H1 (cell line): ENCODE measurements around the gene CEACAM16. TPM values are rescaled to one million over a fixed set of nuclear protein-coding genes. Genes with fewer than 3 reads are reported as not detected.

Source experiments
- CTCF ChIA-PET: fragments of 300-600 bp; sonication (Branson Sonifier 250); formaldehyde crosslinking; loops from one replicate; lab custom pipeline; 2021; ENCODE audit not compliant: partially characterized antibody; lab: Charles Lee
- POLR2A ChIA-PET: fragments of 300-600 bp; sonication (Branson Sonifier 250); formaldehyde crosslinking; loops from one replicate; lab custom pipeline; 2021; ENCODE audit warnings: inconsistent platforms; ENCODE audit not compliant: partially characterized antibody; lab: Charles Lee
- DNase-seq, 2 experiments: peaks; one replicate each; pipeline versions ENCODE4 v3.0.0 to v3.0.0-alpha.2; 2010 to 2022; ENCODE audit warnings: low spot score in 2 of 2, low read depth in 1 of 2, mixed read lengths in 1 of 2
- FAIRE-seq: peaks from 2 replicates; lab custom pipeline; 2011; peaks lifted over from hg19 to GRCh38; lab: Jason Lieb, UNC
- H2AFZ ChIP-seq: 2 replicates; pipeline ENCODE4 v1.8.1; 2012; ENCODE audit warnings: low read length, inconsistent platforms
- H2AK5ac ChIP-seq: 2 replicates; pipeline ENCODE4 v1.6.1; 2013; ENCODE audit warnings: low read depth, low read length
- H2BK120ac ChIP-seq: replicated peaks from 2 replicates; pipeline ENCODE3; 2013; ENCODE audit warnings: low read depth, low read length, inconsistent platforms
- H2BK12ac ChIP-seq: 2 replicates; pipeline ENCODE4 v1.6.1; 2013; ENCODE audit warnings: low read depth, low read length
- H2BK15ac ChIP-seq: 2 replicates; pipeline ENCODE4 v1.6.1; 2013; ENCODE audit warnings: low read length
- H2BK20ac ChIP-seq: 2 replicates; pipeline ENCODE4 v1.6.1; 2013; ENCODE audit warnings: low read length
- H2BK5ac ChIP-seq: 2 replicates; pipeline ENCODE4 v1.6.1; 2013; ENCODE audit warnings: low read depth, low read length
- H3K14ac ChIP-seq: 2 replicates; pipeline ENCODE4 v1.6.1; 2013; ENCODE audit warnings: inconsistent platforms; ENCODE audit not compliant: insufficient read length
- H3K18ac ChIP-seq: 2 replicates; pipeline ENCODE4 v1.6.1; 2013; ENCODE audit warnings: low read length; ENCODE audit errors: extremely low read depth
- H3K23ac ChIP-seq: 2 replicates; pipeline ENCODE4 v1.6.1; 2013; ENCODE audit warnings: inconsistent platforms; ENCODE audit not compliant: insufficient read length
- H3K23me2 ChIP-seq: 2 replicates; pipeline ENCODE4 v1.6.1; 2013; ENCODE audit warnings: low read depth, low read length
- H3K27ac ChIP-seq: 2 replicates; pipeline ENCODE4 v1.6.1; 2011; ENCODE audit warnings: low read depth, low read length, inconsistent platforms
- H3K27me3 ChIP-seq, 4 experiments: replicated peaks in 1 of 4; 1 replicate in 1 of 4; 2 replicates in 3 of 4; pipeline versions ENCODE4 v1.6.1 to v1.8.1; 2011 to 2013; ENCODE audit warnings: low read length in 3 of 4, mild to moderate bottlenecking in 3 of 4, inconsistent platforms in 2 of 4, mixed read lengths in 2 of 4, moderate library complexity in 1 of 4; ENCODE audit not compliant: control insufficient read depth in 3 of 4, insufficient read depth in 3 of 4; ENCODE audit errors: extremely low read depth in 1 of 4
- H3K36me3 ChIP-seq, 4 experiments: 2 replicates each; pipeline versions ENCODE4 v1.6.1 to v1.8.1; 2011 to 2013; ENCODE audit warnings: mild to moderate bottlenecking in 4 of 4, low read length in 3 of 4, moderate library complexity in 2 of 4, control low read depth in 1 of 4, inconsistent platforms in 1 of 4; ENCODE audit not compliant: insufficient read depth in 4 of 4, control insufficient read depth in 2 of 4
- H3K4ac ChIP-seq: replicated peaks from 2 replicates; pipeline ENCODE3; 2013; ENCODE audit warnings: low read length, low read depth, mixed read lengths, inconsistent platforms; ENCODE audit not compliant: insufficient read length
- H3K4me1 ChIP-seq, 4 experiments: replicated peaks in 1 of 4; 1 replicate in 1 of 4; 2 replicates in 3 of 4; pipeline versions ENCODE4 v1.6.1 to v1.8.1; 2011 to 2013; ENCODE audit warnings: low read length in 3 of 4, inconsistent platforms in 2 of 4, mixed read lengths in 1 of 4; ENCODE audit not compliant: insufficient read depth in 4 of 4, control insufficient read depth in 3 of 4
- H3K4me2 ChIP-seq, 2 experiments: 2 replicates each; pipeline versions ENCODE4 v1.6.1 to v1.8.1; 2011 to 2013; ENCODE audit warnings: low read depth in 2 of 2, low read length in 2 of 2, control low read depth in 1 of 2, inconsistent platforms in 1 of 2, mild to moderate bottlenecking in 1 of 2; ENCODE audit not compliant: insufficient read depth in 1 of 2
- H3K4me3 ChIP-seq, 4 experiments: fragments of 200-600, 300-600 bp in 1 of 4; sonication (generic), shearing (Covaris generic), sonication (Bioruptor Twin) in 1 of 4; 2 replicates each; pipeline versions ENCODE4 v1.5.1 to v1.8.1; 2011 to 2016; ENCODE audit warnings: low read length in 4 of 4, low read depth in 3 of 4, control low read depth in 2 of 4, inconsistent platforms in 2 of 4, mild to moderate bottlenecking in 2 of 4, mixed read lengths in 1 of 4, moderate library complexity in 1 of 4; ENCODE audit not compliant: insufficient read depth in 2 of 4; ENCODE audit errors: extremely low read depth in 1 of 4
- H3K56ac ChIP-seq: replicated peaks from 2 replicates; pipeline ENCODE3; 2013; ENCODE audit warnings: low read depth, mild to moderate bottlenecking, mixed read lengths, low read length, inconsistent platforms; ENCODE audit not compliant: insufficient read length
- H3K79me1 ChIP-seq: 2 replicates; pipeline ENCODE4 v1.6.1; 2013; ENCODE audit warnings: low read depth, low read length, control low read depth
- H3K79me2 ChIP-seq, 2 experiments: 2 replicates each; pipeline versions ENCODE4 v1.6.1 to v1.8.1; 2012 to 2013; ENCODE audit warnings: low read length in 2 of 2, mild to moderate bottlenecking in 2 of 2, inconsistent platforms in 1 of 2; ENCODE audit not compliant: insufficient read depth in 2 of 2, control insufficient read depth in 1 of 2
- H3K9ac ChIP-seq, 4 experiments: replicated peaks in 1 of 4; 1 replicate in 1 of 4; 2 replicates in 3 of 4; pipeline versions ENCODE4 v1.6.1 to v1.8.1; 2011 to 2013; ENCODE audit warnings: low read depth in 3 of 4, low read length in 3 of 4, control low read depth in 2 of 4, mild to moderate bottlenecking in 2 of 4, moderate library complexity in 2 of 4, inconsistent platforms in 1 of 4; ENCODE audit errors: extremely low read depth in 1 of 4
- H3K9me3 ChIP-seq, 2 experiments: 2 replicates each; pipeline versions ENCODE4 v1.6.1 to v1.8.1; 2012 to 2013; ENCODE audit warnings: mild to moderate bottlenecking in 2 of 2, moderate library complexity in 2 of 2, control low read depth in 1 of 2, inconsistent platforms in 1 of 2, low read depth in 1 of 2, low read length in 1 of 2, mixed read lengths in 1 of 2; ENCODE audit not compliant: insufficient read depth in 2 of 2
- H4K20me1 ChIP-seq, 2 experiments: replicated peaks in 1 of 2; 2 replicates each; pipeline versions ENCODE3 to v1.8.1; 2011 to 2013; ENCODE audit warnings: inconsistent platforms in 2 of 2, low read length in 2 of 2, mild to moderate bottlenecking in 1 of 2; ENCODE audit not compliant: insufficient read depth in 2 of 2, control insufficient read depth in 1 of 2
- H4K5ac ChIP-seq: 2 replicates; pipeline ENCODE4 v1.6.1; 2013; ENCODE audit warnings: low read length, low read depth, mixed read lengths, inconsistent platforms; ENCODE audit not compliant: insufficient read length
- H4K8ac ChIP-seq: 2 replicates; pipeline ENCODE4 v1.8.0; 2013; ENCODE audit warnings: mild to moderate bottlenecking, moderate library complexity, low read length, inconsistent platforms; ENCODE audit not compliant: insufficient read depth; ENCODE audit errors: extremely low read depth
- H4K91ac ChIP-seq: replicated peaks from 2 replicates; pipeline ENCODE3; 2013; ENCODE audit warnings: low read length, mixed read lengths, inconsistent platforms; ENCODE audit not compliant: insufficient read length
- ASH2L ChIP-seq: fragments of 200-600, 300-600 bp; sonication (generic); IDR thresholded peaks from one replicate; pipeline ENCODE4 v1.7.1; 2017; ENCODE audit warnings: low read length
- ATF2 ChIP-seq: IDR thresholded peaks from 2 replicates; pipeline ENCODE4 v1.6.1; 2012; ENCODE audit warnings: low read length, inconsistent platforms
- BCL11A ChIP-seq, 2 experiments: IDR thresholded peaks; one replicate each; pipeline ENCODE4 v1.6.1; 2011; ENCODE audit warnings: low read depth in 2 of 2, low read length in 2 of 2, mild to moderate bottlenecking in 2 of 2
- CREB1 ChIP-seq: IDR thresholded peaks from 2 replicates; pipeline ENCODE4 v1.6.1; 2012; ENCODE audit warnings: inconsistent platforms
- EZH2 ChIP-seq: fragments of 200-600 bp; sonication (generic); IDR thresholded peaks from 2 replicates; pipeline ENCODE4 v1.7.1; 2012; ENCODE audit warnings: low read depth, mild to moderate bottlenecking, moderate library complexity, low read length, inconsistent platforms; ENCODE audit not compliant: severe bottlenecking
- FOSL1 ChIP-seq: IDR thresholded peaks from 2 replicates; pipeline ENCODE4 v1.6.1; 2011; ENCODE audit warnings: mild to moderate bottlenecking, low read depth, low read length, moderate library complexity; ENCODE audit not compliant: insufficient read depth
- GABPA ChIP-seq: IDR thresholded peaks from 2 replicates; pipeline ENCODE4 v1.6.1; 2011; ENCODE audit warnings: mild to moderate bottlenecking, low read length, moderate library complexity, borderline replicate concordance; ENCODE audit not compliant: insufficient read depth
- MAX ChIP-seq: IDR thresholded peaks from 2 replicates; pipeline ENCODE4 v1.6.1; 2012; ENCODE audit warnings: inconsistent platforms
- POLR2A ChIP-seq, 2 experiments: IDR thresholded peaks; 1 replicate in 1 of 2; 2 replicates in 1 of 2; pipeline ENCODE4 v1.6.1; 2011; ENCODE audit warnings: low read depth in 2 of 2, low read length in 2 of 2, mild to moderate bottlenecking in 2 of 2; ENCODE audit errors: control extremely low read depth in 1 of 2
- RXRA ChIP-seq: IDR thresholded peaks from 2 replicates; pipeline ENCODE4 v1.6.1; 2011; ENCODE audit warnings: low read depth, mild to moderate bottlenecking, low read length, moderate library complexity; ENCODE audit not compliant: insufficient read depth
- SRF ChIP-seq: IDR thresholded peaks from 2 replicates; pipeline ENCODE4 v1.6.1; 2011; ENCODE audit warnings: mild to moderate bottlenecking, low read depth, low read length, moderate library complexity
- TAF7 ChIP-seq: optimal IDR thresholded peaks from 2 replicates; pipeline ENCODE3; 2011; ENCODE audit warnings: low read depth, mild to moderate bottlenecking, inconsistent platforms, low read length, moderate library complexity, borderline replicate concordance
- TCF12 ChIP-seq: IDR thresholded peaks from 2 replicates; pipeline ENCODE4 v1.6.1; 2011; ENCODE audit warnings: low read depth, mild to moderate bottlenecking, low read length
- WGBS, 2 experiments: shearing (Covaris generic) in 1 of 2; methylation state at CpG; one replicate each; pipeline versions ENCODE4 v1.1.6 to v1.1.7; 2013 to 2015; ENCODE audit warnings: low lambda C conversion rate in 2 of 2, mixed read lengths in 2 of 2, inconsistent platforms in 1 of 2, low coverage in 1 of 2, missing lambda C conversion rate in 1 of 2; ENCODE audit not compliant: insufficient replicate concordance in 2 of 2, insufficient coverage in 1 of 2, insufficient read length in 1 of 2; ENCODE audit errors: extremely low coverage in 1 of 2, missing lambda C conversion rate in 1 of 2; 5-methylcytosine and 5-hydroxymethylcytosine counted together
- polyA plus RNA-seq, 7 experiments: library from polyadenylated mRNA; depleted of rRNA in 3 of 7; stranded (reverse) in 5 of 7; unstranded in 2 of 7; fragments of >200 nt in 5 of 7; fragments of 200-250 nt in 2 of 7; gene quantifications; 1 replicate in 5 of 7; 2 replicates in 1 of 7; 4 replicates in 1 of 7; pipeline versions ENCODE4 v1.2.1 to v1.2.3, GENCODE V29; 2011 to 2013; ENCODE audit warnings: missing spikeins in 2 of 7, mixed read lengths in 2 of 7
- total RNA-seq: library from RNA; stranded (reverse); fragmentation: NEBNext Ultra II Directional; extraction: Animal tissue kit (Norgen Biotek cat#: 25700); gene quantifications from 2 replicates; pipeline ENCODE4 v1.2.1, GENCODE V29; 2021

CEACAM16 gene
- total and polyA plus RNA-seq, 2 of the 8 experiments (the other 6 are each of a cell fraction or from before 2014, with no cell fraction given): not detected

GRCh38 chr19:44738136-44738535, 39.2 kb downstream of the CEACAM16 start:
- no peak overlapping the region for H3K23ac ChIP-seq
- ChIA-PET POLR2A (interaction anchor here (0.8 kb wide), 1 partner anchor 10 kb away, joined by 3 read pairs; no protein-coding TSS in a partner anchor), CTCF (interaction anchor here (0.6 to 9.4 kb wide), 7 partner anchors 10 to 1603 kb away, joined by 3 to 91 read pairs (median 7); no protein-coding TSS in a partner anchor)
- no peak overlapping the region for H2BK20ac ChIP-seq
- no peak overlapping the region for H3K14ac ChIP-seq
- H3K4me3 ChIP-seq: no peak overlapping the region
- H3K23me2 ChIP-seq: no peaks in the 10 kb centered on the region
- no peak for DNase-seq
- no peak for FAIRE-seq
- H3K4me1 ChIP-seq: peaks cover 0 to 4% (median 2%) of the 10 kb centered on the region in 4 experiments; a peak in 4 of 7 replicates
- no peak overlapping the region for H2AK5ac ChIP-seq
- no peaks in the 10 kb centered on the region for H3K79me1 ChIP-seq
- no peak overlapping the region for H2BK15ac ChIP-seq
- H2BK5ac ChIP-seq: no peak overlapping the region
- no peak overlapping the region for H3K4ac ChIP-seq
- no peaks in the 10 kb centered on the region for H4K20me1 ChIP-seq
- H2BK120ac ChIP-seq: no peak overlapping the region
- no peak overlapping the region for H3K27ac ChIP-seq
- H4K5ac ChIP-seq: no peak overlapping the region
- H3K9ac ChIP-seq: no peak overlapping the region
- no peaks in the 10 kb centered on the region for H3K79me2 ChIP-seq
- H3K9me3 ChIP-seq: no peaks in the 10 kb centered on the region
- no peak overlapping the region for H3K4me2 ChIP-seq
- H4K8ac ChIP-seq: no peak overlapping the region
- H3K36me3 ChIP-seq: no peaks in the 10 kb centered on the region
- peaks cover 0 to 3% (median 0%) of the 10 kb centered on the region in 4 experiments; a peak in 1 of 7 replicates for H3K27me3 ChIP-seq
- no peak overlapping the region for H2AFZ ChIP-seq
- no peak overlapping the region for H2BK12ac ChIP-seq
- H3K18ac ChIP-seq: no peak overlapping the region
- H4K91ac ChIP-seq: no peak overlapping the region
- no peak overlapping the region for H3K56ac ChIP-seq
- WGBS, 2 experiments: 82% methylated on average over 2 of the region's 2 CpGs; no CpG with 5 or more reads in 1 of the 2 experiments
- no peak for TF ChIP-seq RXRA
- no peak for TF ChIP-seq GABPA
- no peak for TF ChIP-seq CREB1
- no peak for TF ChIP-seq EZH2
- TF ChIP-seq BCL11A (IDR thresholded peaks at IDR 0.05; ENCODE audit: low read depth in 2 of 2, low read length in 2 of 2): no peak
- no peak for TF ChIP-seq TAF7
- TF ChIP-seq SRF: no peak
- TF ChIP-seq ASH2L: no peak
- TF ChIP-seq TCF12: no peak
- no peak for TF ChIP-seq MAX
- no peak for TF ChIP-seq FOSL1
- no peak for TF ChIP-seq POLR2A (IDR thresholded peaks at IDR 0.05; ENCODE audit: control extremely low read depth in 1 of 2, low read depth in 2 of 2, low read length in 2 of 2)
- TF ChIP-seq ATF2: no peak
